Activated naive CD4-positive, alpha-beta T cell treated with anti-CD3 and anti-CD28 coated beads, Interleukin-2, amount 50 U/mL, for 16 hours (primary cell): ENCODE results near the gene RNF43.

Experiments
- DNase-seq: peaks from one replicate; pipeline ENCODE4 v3.0.0-alpha.2; 2020

Gene RNF43

GRCh38 chr17:58380207-58381123 lies 36.9 kb downstream of the RNF43 start:
- no peak for DNase-seq

GRCh38 chr17:58379511-58379824 lies 37.9 kb downstream of the RNF43 start:
- no peak for DNase-seq

- no peak for DNase-seq
Measured at GRCh38 chr17:58378733-58379510, 38.4 kb downstream of the RNF43 start.

- DNase-seq = no peak
Measured at GRCh38 chr17:58377661-58378060, 39.7 kb downstream of the RNF43 start.

GRCh38 chr17:58377093-58377601 lies 40.2 kb downstream of the RNF43 start:
- no peak for DNase-seq

- no peak for DNase-seq
Measured at GRCh38 chr17:58376472-58377000, 40.8 kb downstream of the RNF43 start.

GRCh38 chr17:58375811-58376210 lies 41.5 kb downstream of the RNF43 start:
- DNase-seq = no peak

- DNase-seq = no peak
Measured at GRCh38 chr17:58375256-58375655, 42.1 kb downstream of the RNF43 start.

GRCh38 chr17:58373923-58374322 lies 43.4 kb downstream of the RNF43 start:
- no peak for DNase-seq

GRCh38 chr17:58373003-58373402 lies 44.3 kb downstream of the RNF43 start:
- DNase-seq = no peak

GRCh38 chr17:58371300-58371950 lies 45.9 kb downstream of the RNF43 start:
- DNase-seq = no peak

GRCh38 chr17:58370716-58371115 lies 46.6 kb downstream of the RNF43 start:
- no peak for DNase-seq

GRCh38 chr17:58370309-58370708 lies 47.0 kb downstream of the RNF43 start:
- DNase-seq = no peak

GRCh38 chr17:58369214-58370031 lies 47.9 kb downstream of the RNF43 start:
- no peak for DNase-seq

- DNase-seq = no peak
Measured at GRCh38 chr17:58368860-58369213, 48.5 kb downstream of the RNF43 start.
